ENCODE measurements around the gene OR52A1.
"Not testable (repeated sequence)": the region's sequence is repeated elsewhere in the genome, so short reads cannot be mapped to it uniquely, and the experiment has no call there.

OR52A1 gene

GRCh38 chr11:5165898-5166297 lies 11.3 kb upstream of the OR52A1 start:
- H3K4me1 ChIP-seq (ENCODE audit: insufficient read depth, low read length); H3K27me3 ChIP-seq (ENCODE audit: control insufficient read depth in 1 of 2, insufficient read depth in 2 of 2, low read length in 2 of 2); H3K36me3 ChIP-seq (ENCODE audit: insufficient read depth, low read length); H3K4me3 ChIP-seq (ENCODE audit: low read depth in 1 of 2, low read length in 2 of 2); H3K27ac ChIP-seq (ENCODE audit: low read depth, low read length); H3K9ac ChIP-seq (ENCODE audit: low read length); H3K9me3 ChIP-seq (ENCODE audit: low read length): not testable (repeated sequence)

DNA sequence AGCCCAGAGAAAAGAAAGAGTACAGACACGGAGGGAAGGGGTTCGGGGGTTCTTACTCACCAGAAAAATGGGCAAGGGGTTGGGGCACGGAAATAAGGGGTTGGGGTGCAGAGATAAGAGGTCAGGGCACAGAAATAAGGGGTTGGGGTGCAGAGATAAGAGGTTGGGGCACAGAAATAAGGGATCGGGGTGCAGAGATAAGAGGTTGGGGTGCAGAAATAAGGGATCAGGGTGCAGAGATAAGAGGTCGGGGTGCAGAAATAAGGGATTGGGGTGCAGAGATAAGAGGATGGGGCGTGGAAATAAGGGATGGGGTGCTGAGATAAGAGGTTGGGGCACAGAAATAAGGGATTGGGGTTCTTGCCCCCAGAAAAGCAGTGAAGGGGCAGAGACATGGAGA lies 10.2 kb upstream of the OR52A1 start:
- not testable (repeated sequence) for H3K9ac ChIP-seq (ENCODE audit: low read length); H3K27ac ChIP-seq (ENCODE audit: low read depth, low read length); H3K4me1 ChIP-seq (ENCODE audit: insufficient read depth, low read length); H3K9me3 ChIP-seq (ENCODE audit: low read length); H3K4me3 ChIP-seq (ENCODE audit: low read depth in 1 of 2, low read length in 2 of 2); H3K36me3 ChIP-seq (ENCODE audit: insufficient read depth, low read length); H3K27me3 ChIP-seq (ENCODE audit: control insufficient read depth in 1 of 2, insufficient read depth in 2 of 2, low read length in 2 of 2)

DNA sequence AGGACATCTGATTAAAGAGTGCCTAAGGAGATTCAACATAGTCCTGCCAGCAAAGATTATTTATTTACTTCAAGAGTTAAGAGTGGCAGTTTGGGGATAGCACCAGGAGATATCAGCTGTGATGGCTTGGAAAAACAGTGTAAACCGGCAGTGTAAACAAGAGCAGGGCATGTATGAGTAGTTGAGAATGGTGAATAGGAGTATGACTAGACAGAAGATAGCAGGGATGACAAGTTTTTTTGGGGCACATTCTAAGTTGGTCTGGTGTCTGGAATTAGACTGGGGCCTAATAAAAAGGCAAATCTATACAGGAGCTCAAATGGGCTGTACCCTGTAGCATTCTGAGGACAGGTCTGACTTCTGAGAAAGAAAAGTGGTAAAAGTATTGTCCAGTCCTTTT lies 6.5 kb upstream of the OR52A1 start:
- not testable (repeated sequence) for H3K27ac ChIP-seq (ENCODE audit: low read depth, low read length); H3K9me3 ChIP-seq (ENCODE audit: low read length); H3K36me3 ChIP-seq (ENCODE audit: insufficient read depth, low read length); H3K4me3 ChIP-seq (ENCODE audit: low read depth in 1 of 2, low read length in 2 of 2); H3K4me1 ChIP-seq (ENCODE audit: insufficient read depth, low read length); H3K9ac ChIP-seq (ENCODE audit: low read length); H3K27me3 ChIP-seq (ENCODE audit: control insufficient read depth in 1 of 2, insufficient read depth in 2 of 2, low read length in 2 of 2)

DNA sequence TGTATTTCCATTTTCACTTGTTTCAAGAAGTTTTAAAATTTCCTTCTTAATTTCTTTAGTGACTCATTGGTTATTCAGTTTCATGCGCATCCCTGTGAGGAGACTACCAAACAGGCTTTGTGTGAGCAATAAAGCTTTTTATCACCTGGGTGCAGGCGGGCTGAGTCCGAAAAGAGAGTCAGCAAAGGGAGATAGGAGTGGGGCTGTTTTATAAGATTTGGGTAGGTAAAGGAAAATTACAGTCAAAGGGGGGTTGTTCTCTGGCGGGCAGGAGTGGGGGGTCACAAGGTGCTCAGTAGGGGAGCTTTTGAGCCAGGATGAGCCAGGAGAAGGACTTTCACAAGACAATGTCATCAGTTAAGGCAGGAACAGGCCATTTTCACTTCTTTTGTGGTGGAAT lies 5.7 kb upstream of the OR52A1 start:
- H3K36me3 ChIP-seq (ENCODE audit: insufficient read depth, low read length); H3K4me3 ChIP-seq (ENCODE audit: low read depth in 1 of 2, low read length in 2 of 2); H3K27ac ChIP-seq (ENCODE audit: low read depth, low read length); H3K4me1 ChIP-seq (ENCODE audit: insufficient read depth, low read length); H3K9ac ChIP-seq (ENCODE audit: low read length); H3K9me3 ChIP-seq (ENCODE audit: low read length); H3K27me3 ChIP-seq (ENCODE audit: control insufficient read depth in 1 of 2, insufficient read depth in 2 of 2, low read length in 2 of 2): not testable (repeated sequence)

DNA sequence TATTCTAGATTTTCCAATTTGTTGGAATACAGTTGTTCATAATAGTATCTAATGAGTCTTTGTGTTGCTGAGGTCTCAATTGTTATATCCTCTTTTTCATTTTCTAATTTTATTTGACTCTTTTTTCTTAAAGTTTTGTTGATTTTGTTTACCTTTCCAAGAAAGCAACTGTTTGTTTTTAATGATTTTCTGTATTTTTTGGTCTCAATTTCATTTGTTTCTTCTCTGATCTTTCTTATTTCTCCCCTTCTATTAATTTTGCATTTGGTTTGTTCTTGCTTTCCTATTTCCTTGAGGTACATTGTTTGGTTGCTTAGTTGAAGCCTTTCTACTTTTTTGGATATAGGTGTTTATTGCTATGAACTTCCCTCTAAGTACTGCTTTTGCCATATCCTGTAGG lies 5.2 kb upstream of the OR52A1 start:
- Histone ChIP-seq H3K36me3 (ENCODE audit: insufficient read depth, low read length) (no peaks in the 10 kb centered on the region), H3K27ac (ENCODE audit: low read depth, low read length) (no peak overlapping the region), H3K4me3 (ENCODE audit: low read depth in 1 of 2, low read length in 2 of 2) (no peak overlapping the region), H3K9me3 (ENCODE audit: low read length) (no peaks in the 10 kb centered on the region), H3K9ac (ENCODE audit: low read length) (no peak overlapping the region), H3K4me1 (ENCODE audit: insufficient read depth, low read length) (no peaks in the 10 kb centered on the region), H3K27me3 (ENCODE audit: control insufficient read depth in 1 of 2, insufficient read depth in 2 of 2, low read length in 2 of 2) (no peaks in the 10 kb centered on the region)

- Histone ChIP-seq H3K9ac (ENCODE audit: low read length) (no peak overlapping the region), H3K27me3 (ENCODE audit: control insufficient read depth in 1 of 2, insufficient read depth in 2 of 2, low read length in 2 of 2) (no peaks in the 10 kb centered on the region), H3K4me1 (ENCODE audit: insufficient read depth, low read length) (no peaks in the 10 kb centered on the region), H3K36me3 (ENCODE audit: insufficient read depth, low read length) (no peaks in the 10 kb centered on the region), H3K9me3 (ENCODE audit: low read length) (no peaks in the 10 kb centered on the region), H3K27ac (ENCODE audit: low read depth, low read length) (no peak overlapping the region), H3K4me3 (ENCODE audit: low read depth in 1 of 2, low read length in 2 of 2) (no peak overlapping the region)
These were observed 754 bp downstream of the OR52A1 start for GRCh38 chr11:5153574-5154431.

GRCh38 chr11:5151713-5152153 lies 2.8 kb downstream of the OR52A1 start:
- Histone ChIP-seq H3K9ac (ENCODE audit: low read length) (no peak overlapping the region), H3K9me3 (ENCODE audit: low read length) (no peaks in the 10 kb centered on the region), H3K27ac (ENCODE audit: low read depth, low read length) (no peak overlapping the region), H3K4me1 (ENCODE audit: insufficient read depth, low read length) (no peaks in the 10 kb centered on the region), H3K27me3 (ENCODE audit: control insufficient read depth in 1 of 2, insufficient read depth in 2 of 2, low read length in 2 of 2) (no peaks in the 10 kb centered on the region), H3K4me3 (ENCODE audit: low read depth in 1 of 2, low read length in 2 of 2) (no peak overlapping the region), H3K36me3 (ENCODE audit: insufficient read depth, low read length) (no peaks in the 10 kb centered on the region)

DNA sequence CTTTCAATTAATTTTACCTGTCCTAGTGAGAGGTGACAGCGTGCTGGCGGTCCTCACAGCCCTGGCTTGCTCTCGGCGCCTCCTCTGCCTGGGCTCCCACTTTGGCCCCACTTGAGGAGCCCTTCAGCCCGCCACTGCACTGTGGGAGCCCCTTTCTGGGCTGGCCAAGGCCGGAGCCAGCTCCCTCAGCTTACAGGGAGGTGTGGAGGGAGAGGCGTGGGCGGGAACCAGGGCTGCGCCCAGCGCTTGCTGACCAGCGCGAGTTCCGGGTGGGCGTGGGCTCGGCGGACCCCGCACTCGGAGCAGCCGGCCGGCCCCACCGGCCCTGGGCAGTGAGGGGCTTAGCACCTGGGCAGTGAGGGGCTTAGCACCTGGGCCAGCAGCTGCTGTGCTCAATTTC lies 10.4 kb downstream of the OR52A1 start:
- not testable (repeated sequence) for H3K27ac ChIP-seq (ENCODE audit: low read depth, low read length); H3K4me1 ChIP-seq (ENCODE audit: insufficient read depth, low read length); H3K36me3 ChIP-seq (ENCODE audit: insufficient read depth, low read length); H3K27me3 ChIP-seq (ENCODE audit: control insufficient read depth in 1 of 2, insufficient read depth in 2 of 2, low read length in 2 of 2); H3K4me3 ChIP-seq (ENCODE audit: low read depth in 1 of 2, low read length in 2 of 2); H3K9ac ChIP-seq (ENCODE audit: low read length); H3K9me3 ChIP-seq (ENCODE audit: low read length)

DNA sequence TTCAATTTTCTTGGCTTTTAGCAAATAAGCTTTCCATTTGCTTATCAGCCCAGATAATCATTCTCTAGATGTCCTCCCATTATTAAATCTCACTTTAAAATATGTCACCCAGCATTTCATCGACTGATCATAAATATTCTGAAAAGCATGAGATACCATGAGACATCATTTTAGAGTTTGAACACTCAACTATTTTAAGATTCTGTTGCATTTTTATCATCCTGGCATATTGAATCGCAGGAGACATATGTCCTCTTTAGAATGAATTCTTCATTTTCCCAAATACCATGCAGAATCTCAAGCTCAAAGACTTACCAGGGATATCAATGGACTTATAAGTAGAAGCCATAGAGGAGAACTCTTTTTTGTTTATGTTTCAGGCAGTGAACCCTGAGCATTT lies 16.6 kb downstream of the OR52A1 start, which contains the start of gene OR52A5:
Gene OR52A5 (minus strand): TSS at position 361 of the 400 bp plus-strand sequence. CDS start 5,714 bp downstream, outside the sequence.
- Histone ChIP-seq H3K9me3 (ENCODE audit: low read length) (no peaks in the 10 kb centered on the region), H3K36me3 (ENCODE audit: insufficient read depth, low read length) (no peaks in the 10 kb centered on the region), H3K4me1 (ENCODE audit: insufficient read depth, low read length) (no peaks in the 10 kb centered on the region), H3K27ac (ENCODE audit: low read depth, low read length) (no peak within 1 kb of the TSS), H3K9ac (ENCODE audit: low read length) (no peak within 1 kb of the TSS), H3K27me3 (ENCODE audit: control insufficient read depth in 1 of 2, insufficient read depth in 2 of 2, low read length in 2 of 2) (no peaks in the 10 kb centered on the region), H3K4me3 (ENCODE audit: low read depth in 1 of 2, low read length in 2 of 2) (no peak within 1 kb of the TSS)

GRCh38 chr11:5137014-5137413 lies 17.5 kb downstream of the OR52A1 start:
- Histone ChIP-seq H3K27ac (ENCODE audit: low read depth, low read length) (no peak overlapping the region), H3K4me1 (ENCODE audit: insufficient read depth, low read length) (no peaks in the 10 kb centered on the region), H3K27me3 (ENCODE audit: control insufficient read depth in 1 of 2, insufficient read depth in 2 of 2, low read length in 2 of 2) (no peaks in the 10 kb centered on the region), H3K9me3 (ENCODE audit: low read length) (no peaks in the 10 kb centered on the region), H3K9ac (ENCODE audit: low read length) (no peak overlapping the region), H3K4me3 (ENCODE audit: low read depth in 1 of 2, low read length in 2 of 2) (no peak overlapping the region), H3K36me3 (ENCODE audit: insufficient read depth, low read length) (no peaks in the 10 kb centered on the region)

GRCh38 chr11:5136261-5136660 lies 18.3 kb downstream of the OR52A1 start:
- H3K27ac ChIP-seq (ENCODE audit: low read depth, low read length), result no peak overlapping the region
- no peak overlapping the region for H3K9ac ChIP-seq (ENCODE audit: low read length)

More at GRCh38 chr11:5136261-5136660, 18.3 kb downstream of the OR52A1 start:
- H3K36me3 ChIP-seq (ENCODE audit: insufficient read depth, low read length), result no peaks in the 10 kb centered on the region
- no peak overlapping the region for H3K4me3 ChIP-seq (ENCODE audit: low read depth in 1 of 2, low read length in 2 of 2)
- H3K9me3 ChIP-seq (ENCODE audit: low read length), result no peaks in the 10 kb centered on the region
- H3K27me3 ChIP-seq (ENCODE audit: control insufficient read depth in 1 of 2, insufficient read depth in 2 of 2, low read length in 2 of 2), result no peaks in the 10 kb centered on the region
- H3K4me1 ChIP-seq (ENCODE audit: insufficient read depth, low read length), result no peaks in the 10 kb centered on the region
